GM19099 (cell line): ENCODE results near the gene B4GALT6.

Experiments used
- POLR2A ChIP-seq: IDR thresholded peaks from 3 replicates; pipeline ENCODE4 v1.6.1; 2011; ENCODE audit warnings: low read depth; ENCODE audit not compliant: insufficient read length; ENCODE audit errors: extremely low read depth

B4GALT6 gene

GRCh38 chr18:31652877-31653276 is 31.5 kb downstream of the B4GALT6 start:
- TF ChIP-seq POLR2A = no peak

- no peak for TF ChIP-seq POLR2A
These were observed 32.0 kb downstream of the B4GALT6 start for GRCh38 chr18:31652357-31652756.

GRCh38 chr18:31651369-31651768 is 33.0 kb downstream of the B4GALT6 start:
- TF ChIP-seq POLR2A = no peak

GRCh38 chr18:31649978-31650719 is 34.2 kb downstream of the B4GALT6 start:
- TF ChIP-seq POLR2A = no peak

- TF ChIP-seq POLR2A = no peak
These were observed 34.9 kb downstream of the B4GALT6 start for GRCh38 chr18:31649449-31649848.

- TF ChIP-seq POLR2A = no peak
These were observed 35.4 kb downstream of the B4GALT6 start for GRCh38 chr18:31648966-31649429.

GRCh38 chr18:31648458-31648857 is 35.9 kb downstream of the B4GALT6 start:
- no peak for TF ChIP-seq POLR2A

GRCh38 chr18:31647127-31647753 is 37.1 kb downstream of the B4GALT6 start:
- no peak for TF ChIP-seq POLR2A

GRCh38 chr18:31646332-31647126 is 37.9 kb downstream of the B4GALT6 start:
- TF ChIP-seq POLR2A = no peak

- no peak for TF ChIP-seq POLR2A
These were observed 39.0 kb downstream of the B4GALT6 start for GRCh38 chr18:31645411-31645810.

- no peak for TF ChIP-seq POLR2A
These were observed 41.4 kb downstream of the B4GALT6 start for GRCh38 chr18:31643003-31643402.

- TF ChIP-seq POLR2A = no peak
These were observed 46.9 kb downstream of the B4GALT6 start for GRCh38 chr18:31637445-31637844.

GRCh38 chr18:31636387-31636786 is 48.0 kb downstream of the B4GALT6 start:
- no peak for TF ChIP-seq POLR2A

- TF ChIP-seq POLR2A = peak; percentile 20
These were observed 50.1 kb downstream of the B4GALT6 start for GRCh38 chr18:31634331-31634713.
